Measurements from ENCODE around the gene ANKRD12.

DNA sequence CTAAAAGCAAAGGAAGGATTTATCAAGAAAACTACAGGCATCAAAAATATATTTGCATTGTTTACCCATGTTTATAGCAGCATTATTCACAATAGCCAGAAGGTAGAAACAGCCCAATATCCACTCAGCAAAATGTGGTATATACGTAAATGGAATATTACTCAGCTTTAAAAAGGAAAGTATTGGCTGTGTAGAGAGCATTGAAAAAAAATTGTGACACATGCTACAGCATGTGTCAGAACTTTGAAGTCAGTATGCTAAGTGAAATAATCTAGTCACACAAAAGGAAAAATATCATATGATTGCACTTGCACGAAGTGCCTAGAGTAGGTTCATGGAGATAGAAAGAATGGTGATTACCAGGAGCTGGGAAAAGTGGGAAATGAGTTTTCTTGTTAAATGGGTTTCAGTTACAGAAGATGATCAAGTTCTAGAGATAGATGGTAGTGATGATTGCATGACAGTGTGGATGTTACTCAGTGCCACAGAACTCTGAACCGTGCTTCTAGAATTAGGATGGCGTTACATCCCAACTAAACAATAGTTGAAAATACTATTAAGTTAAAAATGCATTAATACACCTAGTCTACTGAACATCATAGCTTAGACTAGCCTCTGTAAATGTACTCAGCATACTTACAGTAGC, 20.1 kb downstream of the ANKRD12 start:
- TF ChIP-seq CTCF (conservative IDR thresholded peaks at IDR 0.05; ENCODE audit: low read depth, low read length) (no peak), EZH2phosphoT487 (IDR thresholded peaks at IDR 0.05; ENCODE audit: borderline replicate concordance, low read length) (no peak), EZH2 (IDR thresholded peaks at IDR 0.05; ENCODE audit: low read length, unreplicated experiment) (no peak)
